Smooth muscle cell (in vitro differentiated cells): ENCODE results near the gene SERPINB7. TPM values are rescaled to one million over a fixed set of nuclear protein-coding genes. Genes with fewer than 3 reads are reported as not detected.
A peak's percentile ranks its signal among the peaks of the same experiment; 100 is the strongest.

Source experiments
- DNase-seq: peaks from one replicate; lab custom pipeline; 2025; ENCODE audit not compliant: unreplicated experiment; lab: John Stamatoyannopoulos, UW
- H2AFZ ChIP-seq: fragments of 200-600 bp; sonication (generic); 2 replicates; pipeline ENCODE4 v1.6.0; 2016; ENCODE audit warnings: antibody characterized with exemption, low read depth, mild to moderate bottlenecking
- H3F3A ChIP-seq: fragments of 200-600 bp; sonication (generic); 2 replicates; pipeline ENCODE4 v1.6.0; 2017; ENCODE audit warnings: antibody characterized with exemption, low read depth
- H3K27ac ChIP-seq: fragments of 200-600 bp; sonication (generic); 2 replicates; pipeline ENCODE4 v1.5.1; 2016; ENCODE audit warnings: low read depth, mild to moderate bottlenecking
- H3K27me3 ChIP-seq: fragments of 200-600 bp; sonication (generic); 2 replicates; pipeline ENCODE4 v1.6.1; 2016; ENCODE audit warnings: low read depth, mild to moderate bottlenecking
- H3K36me3 ChIP-seq: fragments of 200-600 bp; sonication (generic); 2 replicates; pipeline ENCODE4 v1.5.1; 2016; ENCODE audit warnings: low read depth
- H3K4me1 ChIP-seq: fragments of 200-600 bp; sonication (generic); 2 replicates; pipeline ENCODE4 v1.5.1; 2016; ENCODE audit warnings: low read depth
- H3K4me2 ChIP-seq: fragments of 200-600 bp; sonication (generic); 2 replicates; pipeline ENCODE4 v1.6.0; 2016; ENCODE audit warnings: mild to moderate bottlenecking
- H3K4me3 ChIP-seq: fragments of 200-600 bp; sonication (generic); 2 replicates; pipeline ENCODE4 v1.5.1; 2016; ENCODE audit warnings: mild to moderate bottlenecking
- H3K79me2 ChIP-seq: fragments of 200-600 bp; sonication (generic); 2 replicates; pipeline ENCODE4 v1.6.0; 2016; ENCODE audit warnings: low read depth, mild to moderate bottlenecking
- H3K9ac ChIP-seq: fragments of 200-600 bp; sonication (generic); 2 replicates; pipeline ENCODE4 v1.6.0; 2016; ENCODE audit warnings: low read depth
- H3K9me3 ChIP-seq: fragments of 200-600 bp; sonication (generic); replicated peaks from 2 replicates; pipeline ENCODE4 v1.5.1; 2016; ENCODE audit warnings: low read depth
- H4K20me1 ChIP-seq: fragments of 200-600 bp; sonication (generic); 2 replicates; pipeline ENCODE4 v1.6.0; 2016; ENCODE audit warnings: low read depth
- WGBS: methylation state at CpG from one replicate; pipeline ENCODE4 v1.1.7; 2016; ENCODE audit warnings: low lambda C conversion rate; 5-methylcytosine and 5-hydroxymethylcytosine counted together
- polyA plus RNA-seq: library from polyadenylated mRNA; unstranded; fragments of >200 nt; fragmentation: Nextera tagmentation; extraction: Ambion mirVana; gene quantifications from 2 replicates; pipeline ENCODE4 v1.2.1, GENCODE V29; 2016
- total RNA-seq: library from RNA; depleted of rRNA; stranded (reverse); fragments of >200 nt; gene quantifications from 2 replicates; pipeline ENCODE4 v1.2.3, GENCODE V29; 2014
- TF ChIP-seq, protein P1 (sequence below): fragments of 200-600 bp; sonication (generic); IDR thresholded peaks from 2 replicates; pipeline ENCODE4 v1.5.1; 2017; ENCODE audit warnings: borderline replicate concordance, mild to moderate bottlenecking, antibody characterized with exemption; ENCODE audit not compliant: insufficient read depth, poor library complexity, severe bottlenecking

The SERPINB7 gene
- total and polyA plus RNA-seq, 2 experiments from 2014 or later, result 18.4 to 174 TPM

DNA sequence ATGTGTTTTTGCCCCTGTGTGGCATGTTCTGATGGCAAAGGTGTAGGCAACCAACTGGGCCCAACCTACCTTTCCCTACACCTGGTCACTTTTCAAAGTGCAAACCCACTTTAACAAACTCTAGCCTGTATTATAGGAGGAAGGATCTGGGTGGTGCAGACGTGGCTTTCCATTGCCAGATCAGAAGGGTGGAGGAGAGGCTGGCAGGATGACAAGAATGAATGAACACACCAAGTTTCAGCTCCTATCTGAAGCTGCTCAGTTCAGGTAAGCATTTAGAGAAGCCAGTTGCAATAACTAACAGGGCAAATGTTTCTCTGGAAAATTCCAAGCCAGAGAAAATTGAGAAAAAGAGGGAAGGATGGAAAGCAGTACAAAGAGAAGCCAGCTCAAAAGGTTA, 707 bp upstream of the SERPINB7 start:
- TF ChIP-seq, protein P1, sequence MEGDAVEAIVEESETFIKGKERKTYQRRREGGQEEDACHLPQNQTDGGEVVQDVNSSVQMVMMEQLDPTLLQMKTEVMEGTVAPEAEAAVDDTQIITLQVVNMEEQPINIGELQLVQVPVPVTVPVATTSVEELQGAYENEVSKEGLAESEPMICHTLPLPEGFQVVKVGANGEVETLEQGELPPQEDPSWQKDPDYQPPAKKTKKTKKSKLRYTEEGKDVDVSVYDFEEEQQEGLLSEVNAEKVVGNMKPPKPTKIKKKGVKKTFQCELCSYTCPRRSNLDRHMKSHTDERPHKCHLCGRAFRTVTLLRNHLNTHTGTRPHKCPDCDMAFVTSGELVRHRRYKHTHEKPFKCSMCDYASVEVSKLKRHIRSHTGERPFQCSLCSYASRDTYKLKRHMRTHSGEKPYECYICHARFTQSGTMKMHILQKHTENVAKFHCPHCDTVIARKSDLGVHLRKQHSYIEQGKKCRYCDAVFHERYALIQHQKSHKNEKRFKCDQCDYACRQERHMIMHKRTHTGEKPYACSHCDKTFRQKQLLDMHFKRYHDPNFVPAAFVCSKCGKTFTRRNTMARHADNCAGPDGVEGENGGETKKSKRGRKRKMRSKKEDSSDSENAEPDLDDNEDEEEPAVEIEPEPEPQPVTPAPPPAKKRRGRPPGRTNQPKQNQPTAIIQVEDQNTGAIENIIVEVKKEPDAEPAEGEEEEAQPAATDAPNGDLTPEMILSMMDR, result no peak
- Histone ChIP-seq H3F3A (no peaks in the 10 kb centered on the region), H3K9me3 (no peaks in the 10 kb centered on the region), H3K4me1 (no peaks in the 10 kb centered on the region), H3K27me3 (no peaks in the 10 kb centered on the region), H3K9ac (no peak overlapping the region), H3K27ac (peak overlapping the region; percentile 65), H3K36me3 (no peaks in the 10 kb centered on the region), H2AFZ (no peak overlapping the region), H3K4me3 (no peak overlapping the region), H3K79me2 (no peaks in the 10 kb centered on the region), H3K4me2 (no peak overlapping the region), H4K20me1 (no peaks in the 10 kb centered on the region)
- no peak for DNase-seq
- whole genome bisulfite sequencing, result 83% methylated on average over 1 of the region's 1 CpG

DNA sequence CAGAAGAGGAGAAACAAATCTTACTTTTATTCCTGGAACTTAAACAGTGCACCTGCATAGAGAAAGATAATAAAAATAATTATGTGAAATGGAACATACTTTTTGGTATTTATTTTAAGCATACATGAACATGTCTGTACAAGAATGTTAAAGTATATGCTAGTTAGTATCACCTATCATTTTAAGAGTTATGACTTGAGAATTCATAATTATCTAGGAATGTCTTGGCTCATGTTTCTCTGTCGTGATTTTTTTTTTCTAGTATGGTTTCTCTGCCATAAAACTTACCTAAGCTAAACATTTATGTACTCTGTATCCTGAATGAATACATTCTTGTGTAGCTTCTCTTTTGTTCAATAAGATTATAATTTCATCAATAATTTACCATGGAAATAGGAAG, 4.2 kb downstream of the SERPINB7 start:
- Histone ChIP-seq H3K27me3 (no peaks in the 10 kb centered on the region), H3F3A (no peaks in the 10 kb centered on the region), H3K4me3 (no peak overlapping the region), H2AFZ (no peak overlapping the region), H3K9me3 (no peaks in the 10 kb centered on the region), H3K36me3 (no peaks in the 10 kb centered on the region), H3K4me2 (peak overlapping the region; percentile 23), H4K20me1 (no peaks in the 10 kb centered on the region), H3K27ac (peak overlapping the region; percentile 68), H3K4me1 (no peaks in the 10 kb centered on the region), H3K79me2 (no peaks in the 10 kb centered on the region), H3K9ac (peak overlapping the region; percentile 20)
- DNase-seq, result no peak
- 68% methylated on average over 1 of the region's 1 CpG for WGBS
- TF ChIP-seq, protein P1, result no peak

DNA sequence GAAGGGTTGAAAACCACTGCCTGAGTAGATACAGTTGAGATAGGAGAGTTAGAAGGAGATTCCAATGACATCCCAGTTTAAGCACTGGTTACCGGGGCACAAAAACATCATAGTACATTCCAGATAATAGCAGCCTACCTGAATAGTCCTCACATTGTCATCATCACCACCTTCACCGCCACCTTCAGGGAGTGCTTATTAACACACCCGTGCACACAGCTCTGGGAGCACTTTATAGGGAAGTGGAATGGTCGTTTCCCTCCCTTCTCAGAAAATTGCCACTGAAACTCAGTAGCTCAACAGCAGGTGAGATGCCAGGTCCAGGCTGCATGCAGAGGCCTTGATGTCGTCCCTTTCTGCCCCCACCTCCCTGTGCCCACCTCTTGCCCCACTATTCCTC, 8.2 kb downstream of the SERPINB7 start:
- Histone ChIP-seq H3K9ac (no peak overlapping the region), H3K27ac (no peak overlapping the region), H3K79me2 (no peaks in the 10 kb centered on the region), H2AFZ (no peak overlapping the region), H3K36me3 (no peaks in the 10 kb centered on the region), H4K20me1 (no peaks in the 10 kb centered on the region), H3K4me2 (no peak overlapping the region), H3K4me3 (no peak overlapping the region), H3K9me3 (no peaks in the 10 kb centered on the region), H3K27me3 (no peaks in the 10 kb centered on the region), H3F3A (no peaks in the 10 kb centered on the region), H3K4me1 (no peaks in the 10 kb centered on the region)
- TF ChIP-seq, protein P1, result no peak
- DNase-seq, result no peak
- 60% methylated on average over 5 of the region's 5 CpGs for WGBS

DNA sequence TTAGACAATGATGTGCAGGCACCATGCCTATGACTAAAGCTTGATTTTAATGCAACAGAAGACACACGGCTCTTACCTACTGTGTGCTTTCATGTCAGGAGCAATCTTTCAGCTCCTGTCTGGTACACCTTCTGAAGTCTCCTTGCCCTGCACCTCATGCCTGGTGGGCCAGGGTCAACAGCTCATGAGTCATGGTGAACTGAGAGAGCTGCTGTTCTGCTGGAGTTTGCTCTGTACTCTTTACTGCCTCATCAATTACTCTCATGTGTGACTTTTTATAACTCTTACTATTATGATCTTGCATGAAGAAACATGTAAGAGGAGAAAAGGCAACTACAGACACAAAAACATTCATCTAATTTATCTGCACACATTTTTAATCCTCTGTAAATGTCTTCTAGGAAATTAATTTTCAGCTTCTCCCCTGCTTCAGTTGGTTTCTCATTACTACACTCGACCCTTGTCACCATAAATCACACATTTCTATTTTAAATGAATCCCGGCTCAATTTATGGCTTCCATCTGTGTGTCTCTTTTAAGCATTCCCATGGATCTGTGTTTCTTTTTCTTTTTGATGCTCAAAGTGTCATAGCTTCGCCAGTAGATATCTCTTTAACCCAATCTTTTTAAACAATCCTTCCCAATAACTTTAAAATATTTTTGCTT, 9.7 kb downstream of the SERPINB7 start:
- peaks cover 3% of the 10 kb centered on the region for H3K4me1 ChIP-seq
- H3K36me3 ChIP-seq, result no peaks in the 10 kb centered on the region
- no peaks in the 10 kb centered on the region for H3K27me3 ChIP-seq
- no peak overlapping the region for H3K4me3 ChIP-seq
- peaks cover 3% of the 10 kb centered on the region for H3F3A ChIP-seq
- TF ChIP-seq, protein P1, result no peak
- no peak overlapping the region for H3K9ac ChIP-seq
- 79% methylated on average over 4 of the region's 4 CpGs for WGBS
- H3K79me2 ChIP-seq, result no peaks in the 10 kb centered on the region
- no peak overlapping the region for H2AFZ ChIP-seq
- H4K20me1 ChIP-seq, result no peaks in the 10 kb centered on the region
- no peaks in the 10 kb centered on the region for H3K9me3 ChIP-seq
- no peak for DNase-seq
- H3K4me2 ChIP-seq, result no peak overlapping the region
- no peak overlapping the region for H3K27ac ChIP-seq
